ENCODE data around the gene LILRA1.
"Not testable (repeated sequence)": the region's sequence is repeated elsewhere in the genome, so short reads cannot be mapped to it uniquely, and the experiment has no call there.

LILRA1 gene

GRCh38 chr19:54593445-54593844 lies at the start of gene LILRA1:
Gene LILRA1 (plus strand): TSS chr19:54593632. CDS start chr19:54594245, 613 bp downstream.
- Histone ChIP-seq H3K4me2 (ENCODE audit: low read length) (peak within 1 kb of the TSS; percentile 40), H3K27me3 (ENCODE audit: control insufficient read depth, low read length) (peaks cover 42% of the 10 kb centered on the region), H3K4me1 (ENCODE audit: control insufficient read depth, low read length) (peaks cover 12% of the 10 kb centered on the region)
- H3F3A ChIP-seq (ENCODE audit: control insufficient read depth, insufficient read depth); H3K9me2 ChIP-seq (replicated peaks; ENCODE audit: control insufficient read depth, low read length); H3K9me3 ChIP-seq (ENCODE audit: control insufficient read depth, insufficient read depth, low read length); H3K27ac ChIP-seq (ENCODE audit: low read depth, low read length); H4K20me1 ChIP-seq (ENCODE audit: control insufficient read depth, insufficient read depth, low read depth, low read length); H3K79me2 ChIP-seq (ENCODE audit: control insufficient read depth, low read length); H3K4me3 ChIP-seq (ENCODE audit: low read length); H3K36me3 ChIP-seq (ENCODE audit: control insufficient read depth, low read length): not testable (repeated sequence)

GRCh38 chr19:54548806-54549205 lies 44.6 kb upstream of the LILRA1 start:
- Histone ChIP-seq H3K79me2 (ENCODE audit: control insufficient read depth, low read length) (no peaks in the 10 kb centered on the region), H3K36me3 (ENCODE audit: control insufficient read depth, low read length) (no peaks in the 10 kb centered on the region), H3K4me3 (ENCODE audit: low read length) (no peak overlapping the region), H3K27me3 (ENCODE audit: control insufficient read depth, low read length) (peaks cover 4% of the 10 kb centered on the region), H3K9me3 (ENCODE audit: control insufficient read depth, insufficient read depth, low read length) (no peaks in the 10 kb centered on the region), H3F3A (ENCODE audit: control insufficient read depth, insufficient read depth) (0 out of 2 replicates have a peak, but pooled peaks cover 3% of the 10 kb centered on the region), H3K9me2 (replicated peaks; ENCODE audit: control insufficient read depth, low read length) (no peaks in the 10 kb centered on the region), H3K4me1 (ENCODE audit: control insufficient read depth, low read length) (peaks cover 22% of the 10 kb centered on the region), H3K4me2 (ENCODE audit: low read length) (no peak overlapping the region), H4K20me1 (ENCODE audit: control insufficient read depth, insufficient read depth, low read depth, low read length) (no peaks in the 10 kb centered on the region), H3K27ac (ENCODE audit: low read depth, low read length) (no peak overlapping the region)
- TF ChIP-seq CTCF (IDR thresholded peaks at IDR 0.05; ENCODE audit: low read depth, low read length, poor library complexity, severe bottlenecking) (no peak), EZH2phosphoT487 (IDR thresholded peaks at IDR 0.05; ENCODE audit: borderline replicate concordance, low read length) (no peak)

GRCh38 chr19:54549224-54549623 lies 44.2 kb upstream of the LILRA1 start:
- H3K9me2 ChIP-seq (replicated peaks; ENCODE audit: control insufficient read depth, low read length) = no peaks in the 10 kb centered on the region
- H3K27me3 ChIP-seq (ENCODE audit: control insufficient read depth, low read length) = peaks cover 4% of the 10 kb centered on the region; the same call in 1 of the 2 replicates
- H3K4me2 ChIP-seq (ENCODE audit: low read length) = no peak overlapping the region
- no peaks in the 10 kb centered on the region for H3K79me2 ChIP-seq (ENCODE audit: control insufficient read depth, low read length)
- TF ChIP-seq EZH2phosphoT487 (IDR thresholded peaks at IDR 0.05; ENCODE audit: borderline replicate concordance, low read length) (no peak), CTCF (IDR thresholded peaks at IDR 0.05; ENCODE audit: low read depth, low read length, poor library complexity, severe bottlenecking) (no peak)
- peaks cover 22% of the 10 kb centered on the region for H3K4me1 ChIP-seq (ENCODE audit: control insufficient read depth, low read length)
- no peaks in the 10 kb centered on the region for H3K36me3 ChIP-seq (ENCODE audit: control insufficient read depth, low read length)
- no peak overlapping the region for H3K27ac ChIP-seq (ENCODE audit: low read depth, low read length)
- no peaks in the 10 kb centered on the region for H4K20me1 ChIP-seq (ENCODE audit: control insufficient read depth, insufficient read depth, low read depth, low read length)
- no peaks in the 10 kb centered on the region for H3K9me3 ChIP-seq (ENCODE audit: control insufficient read depth, insufficient read depth, low read length)
- 0 out of 2 replicates have a peak, but pooled peaks cover 3% of the 10 kb centered on the region for H3F3A ChIP-seq (ENCODE audit: control insufficient read depth, insufficient read depth)
- no peak overlapping the region for H3K4me3 ChIP-seq (ENCODE audit: low read length)

- no peaks in the 10 kb centered on the region for H3K79me2 ChIP-seq (ENCODE audit: control insufficient read depth, low read length)
Observed at GRCh38 chr19:54551293-54551692, 42.1 kb upstream of the LILRA1 start.

More at GRCh38 chr19:54551293-54551692, 42.1 kb upstream of the LILRA1 start:
- H3K4me2 ChIP-seq (ENCODE audit: low read length) = peak overlapping the region; percentile 75
- no peak for TF ChIP-seq CTCF (IDR thresholded peaks at IDR 0.05; ENCODE audit: low read depth, low read length, poor library complexity, severe bottlenecking)
- H3K4me1 ChIP-seq (ENCODE audit: control insufficient read depth, low read length) = peaks cover 22% of the 10 kb centered on the region
- H3F3A ChIP-seq (ENCODE audit: control insufficient read depth, insufficient read depth) = 0 out of 2 replicates have a peak, but pooled peaks cover 3% of the 10 kb centered on the region
- H3K9me2 ChIP-seq (replicated peaks; ENCODE audit: control insufficient read depth, low read length) = no peaks in the 10 kb centered on the region
- no peaks in the 10 kb centered on the region for H3K9me3 ChIP-seq (ENCODE audit: control insufficient read depth, insufficient read depth, low read length)
- H3K4me3 ChIP-seq (ENCODE audit: low read length) = peak overlapping the region; percentile 66
- H3K36me3 ChIP-seq (ENCODE audit: control insufficient read depth, low read length) = no peaks in the 10 kb centered on the region
- no peaks in the 10 kb centered on the region for H4K20me1 ChIP-seq (ENCODE audit: control insufficient read depth, insufficient read depth, low read depth, low read length)
- H3K27me3 ChIP-seq (ENCODE audit: control insufficient read depth, low read length) = peaks cover 4% of the 10 kb centered on the region
- peak overlapping the region; percentile 65 for H3K27ac ChIP-seq (ENCODE audit: low read depth, low read length)

Data from DOHH2 (cell line).